ENCODE measurements around the gene PFDN4. TPM values are rescaled to one million over a fixed set of nuclear protein-coding genes. Genes with fewer than 3 reads are reported as not detected.
"Not testable (repeated sequence)": the region's sequence is repeated elsewhere in the genome, so short reads cannot be mapped to it uniquely, and the experiment has no call there.

The PFDN4 gene
- total RNA-seq, 1 donor from 2014 or later = 41.3 TPM

- no peak for DNase-seq
Measured at GRCh38 chr20:54223751-54224150, 15.9 kb downstream of the PFDN4 start.

- DNase-seq = not testable (repeated sequence)
Measured at GRCh38 chr20:54224642-54225041, 16.8 kb downstream of the PFDN4 start.

GRCh38 chr20:54227241-54227640 lies 19.4 kb downstream of the PFDN4 start:
- DNase-seq = no peak

- DNase-seq = no peak
Measured at GRCh38 chr20:54227751-54228150, 19.9 kb downstream of the PFDN4 start.

GRCh38 chr20:54228841-54229240 lies 21.0 kb downstream of the PFDN4 start:
- no peak for DNase-seq

GRCh38 chr20:54229566-54230160 lies 21.8 kb downstream of the PFDN4 start:
- DNase-seq = no peak

GRCh38 chr20:54231036-54231435 lies 23.1 kb downstream of the PFDN4 start:
- DNase-seq = no peak

GRCh38 chr20:54234991-54235390 lies 27.1 kb downstream of the PFDN4 start:
- DNase-seq = no peak

GRCh38 chr20:54237116-54237943 lies 29.4 kb downstream of the PFDN4 start:
- DNase-seq = no peak

GRCh38 chr20:54244113-54244512 lies 36.2 kb downstream of the PFDN4 start:
- no peak for DNase-seq

- not testable (repeated sequence) for DNase-seq
Measured at GRCh38 chr20:54248705-54249104, 40.8 kb downstream of the PFDN4 start.

GRCh38 chr20:54250691-54251090 lies 42.8 kb downstream of the PFDN4 start:
- no peak for DNase-seq

- no peak for DNase-seq
Measured at GRCh38 chr20:54251096-54251495, 43.2 kb downstream of the PFDN4 start.

- DNase-seq = no peak
Measured at GRCh38 chr20:54254596-54254995, 46.7 kb downstream of the PFDN4 start.

GRCh38 chr20:54255157-54255556 lies 47.3 kb downstream of the PFDN4 start:
- no peak for DNase-seq

GRCh38 chr20:54256202-54256601 lies 48.3 kb downstream of the PFDN4 start:
- no peak for DNase-seq

- peak; percentile 15 for DNase-seq
Measured at GRCh38 chr20:54257071-54257816, 49.4 kb downstream of the PFDN4 start.

- DNase-seq = no peak
Measured at GRCh38 chr20:54260116-54260515, 52.2 kb downstream of the PFDN4 start.

- no peak for DNase-seq
Measured at GRCh38 chr20:54262671-54263070, 54.8 kb downstream of the PFDN4 start.

GRCh38 chr20:54263116-54263690 lies 55.3 kb downstream of the PFDN4 start:
- DNase-seq = no peak

- DNase-seq = not testable (repeated sequence)
Measured at GRCh38 chr20:54265791-54266190, 57.9 kb downstream of the PFDN4 start.

- DNase-seq = no peak
Measured at GRCh38 chr20:54266844-54267243, 59.0 kb downstream of the PFDN4 start.

- no peak for DNase-seq
Measured at GRCh38 chr20:54267483-54268003, 59.7 kb downstream of the PFDN4 start.

Measured in skin of body (tissue), 2 donors.